ENCODE measurements around the gene CCNB1IP1. TPM values are rescaled to one million over a fixed set of nuclear protein-coding genes. Genes with fewer than 3 reads are reported as not detected.
A peak's percentile ranks its signal among the peaks of the same experiment; 100 is the strongest.

CCNB1IP1 gene
- total RNA-seq, result 63.5 TPM

GRCh38 chr14:20332788-20333493 lies at the start of gene CCNB1IP1:
Gene CCNB1IP1, minus strand, starts transcription at chr14:20333279. Its CDS starts 16,756 bp downstream, at chr14:20316523.

GRCh38 chr14:20343092-20343861 lies 10.2 kb upstream of the CCNB1IP1 start, which contains the start of gene PARP2:
Gene PARP2, plus strand, starts transcription at chr14:20343635. Its CDS starts 7 bp downstream, at chr14:20343642.

GRCh38 chr14:20305265-20306078 lies 27.6 kb downstream of the CCNB1IP1 start, which contains the start of gene TTC5:
Gene TTC5, minus strand, starts transcription at chr14:20305951. Its CDS starts 14 bp downstream, at chr14:20305937.

Small RNA genes within 50 kb of the gene (small RNA-seq; reads per million reads assigned to genes)
- gene SNORA79B (ENCODE audit: low replicate concordance) (0.18 reads per million), gene SNORD126 (ENCODE audit: low replicate concordance) (185 reads per million, percentile 96 among the genes with 10 or more reads in this experiment)

Other genes with a start within 250 kb of the CCNB1IP1 start
- not detected for gene OR4K17, start 222.5 kb downstream of the CCNB1IP1 start, total RNA-seq
- not detected for gene OR4N5, start 194.5 kb downstream of the CCNB1IP1 start, total RNA-seq
- gene OR11G2, start 142.4 kb downstream of the CCNB1IP1 start, total RNA-seq, result not detected
- gene OR11H6, start 109.6 kb downstream of the CCNB1IP1 start, total RNA-seq, result not detected
- gene OR11H7, start 104.3 kb downstream of the CCNB1IP1 start, total RNA-seq, result not detected
- gene OR11H4, start 94.0 kb downstream of the CCNB1IP1 start, total RNA-seq, result not detected
- gene TTC5, start 27.3 kb downstream of the CCNB1IP1 start, total RNA-seq, result 47.3 TPM
- 30.4 TPM for gene PARP2, start 10.4 kb upstream of the CCNB1IP1 start, total RNA-seq
- gene TEP1, start 80.2 kb upstream of the CCNB1IP1 start, total RNA-seq, result 12.2 TPM
- under 0.01 TPM for gene KLHL33, start 102.9 kb upstream of the CCNB1IP1 start, total RNA-seq
- gene OSGEP, start 121.5 kb upstream of the CCNB1IP1 start, total RNA-seq, result 70.7 TPM
- 57.0 TPM for gene APEX1, start 121.9 kb upstream of the CCNB1IP1 start, total RNA-seq
- gene PIP4P1, start 128.2 kb upstream of the CCNB1IP1 start, total RNA-seq, result 31.3 TPM
- 5.6 TPM for gene PNP, start 136.1 kb upstream of the CCNB1IP1 start, total RNA-seq
- gene RNASE10, start 172.3 kb upstream of the CCNB1IP1 start, total RNA-seq, result not detected
- not detected for gene RNASE9, start 227.8 kb upstream of the CCNB1IP1 start, total RNA-seq

Measured in parietal lobe (tissue), 2 donors.